Neural cell (in vitro differentiated cells): ENCODE results near the gene NCAM1. TPM values are rescaled to one million over a fixed set of nuclear protein-coding genes. Genes with fewer than 3 reads are reported as not detected.

ENCODE experiments used
- H2AFZ ChIP-seq: fragments of 200-600, 300-800 bp; sonication (generic), shearing (Covaris generic); 2 replicates; pipeline ENCODE4 v1.6.0; 2014; ENCODE audit warnings: low read depth, mild to moderate bottlenecking, antibody characterized with exemption, low read length, moderate library complexity
- H3F3A ChIP-seq: fragments of 200-600 bp; shearing (Covaris generic); 2 replicates; pipeline ENCODE4 v1.6.1; 2016; ENCODE audit warnings: mild to moderate bottlenecking, moderate library complexity, mixed read lengths, antibody characterized with exemption, low read length; ENCODE audit not compliant: insufficient read depth, poor library complexity, severe bottlenecking
- H3K27ac ChIP-seq: fragments of 200-600, 300-800 bp; sonication (generic), shearing (Covaris generic); 2 replicates; pipeline ENCODE4 v1.5.1; 2014; ENCODE audit warnings: mild to moderate bottlenecking, low read length, moderate library complexity
- H3K27me3 ChIP-seq: fragments of 300-800, 200-600 bp; sonication (generic), shearing (Covaris generic); 2 replicates; pipeline ENCODE4 v1.6.0; 2014; ENCODE audit warnings: mild to moderate bottlenecking, low read depth, low read length, moderate library complexity; ENCODE audit not compliant: insufficient read depth
- H3K36me3 ChIP-seq: fragments of 300-800, 200-600 bp; sonication (generic), shearing (Covaris generic); 2 replicates; pipeline ENCODE4 v1.5.1; 2014; ENCODE audit warnings: mild to moderate bottlenecking, antibody characterized with exemption, low read length, moderate library complexity; ENCODE audit not compliant: insufficient read depth
- H3K4me2 ChIP-seq: fragments of 300-800, 200-600 bp; sonication (generic), shearing (Covaris generic); 2 replicates; pipeline ENCODE4 v1.6.0; 2014; ENCODE audit warnings: mild to moderate bottlenecking, low read length
- H3K4me3 ChIP-seq: fragments of 300-800, 200-600 bp; sonication (generic), shearing (Covaris generic); 2 replicates; pipeline ENCODE4 v1.5.1; 2014; ENCODE audit warnings: mild to moderate bottlenecking, low read length, moderate library complexity
- H3K79me2 ChIP-seq: fragments of 200-600 bp; shearing (Covaris generic); replicated peaks from 2 replicates; pipeline ENCODE4 v1.6.0; 2014; ENCODE audit warnings: mild to moderate bottlenecking, low read length, moderate library complexity; ENCODE audit not compliant: insufficient read depth
- H3K9ac ChIP-seq: fragments of 300-800, 200-600 bp; sonication (generic), shearing (Covaris generic); 2 replicates; pipeline ENCODE4 v1.6.1; 2016; ENCODE audit warnings: mild to moderate bottlenecking, low read length, mixed read lengths
- H3K9me2 ChIP-seq: fragments of 200-600 bp; shearing (Covaris generic); 2 replicates; pipeline ENCODE4 v1.6.1; 2016; ENCODE audit warnings: mild to moderate bottlenecking, low read length, mixed read lengths; ENCODE audit not compliant: insufficient read depth
- H3K9me3 ChIP-seq: fragments of 200-600, 300-800 bp; sonication (generic), shearing (Covaris generic); 2 replicates; pipeline ENCODE4 v1.6.1; 2016; ENCODE audit warnings: mild to moderate bottlenecking, mixed run types, low read length, moderate library complexity, mixed read lengths
- H4K20me1 ChIP-seq: fragments of 200-600 bp; shearing (Covaris generic); 2 replicates; pipeline ENCODE4 v1.6.1; 2016; ENCODE audit warnings: mild to moderate bottlenecking, mixed run types; ENCODE audit not compliant: insufficient read depth
- CTCF ChIP-seq: fragments of 450-650 bp; IDR thresholded peaks from 2 replicates; pipeline ENCODE4 v1.5.1; 2014; ENCODE audit warnings: antibody characterized with exemption, mild to moderate bottlenecking, moderate library complexity; ENCODE audit not compliant: poor library complexity, severe bottlenecking
- EP300 ChIP-seq: fragments of 450-650 bp; conservative IDR thresholded peaks from 2 replicates; pipeline ENCODE4 v1.6.1; 2014; ENCODE audit warnings: antibody characterized with exemption, mild to moderate bottlenecking, moderate library complexity; ENCODE audit not compliant: poor library complexity, severe bottlenecking
- MXI1 ChIP-seq: fragments of 450-650 bp; conservative IDR thresholded peaks from 2 replicates; pipeline ENCODE4 v1.6.1; 2014; ENCODE audit warnings: antibody characterized with exemption, mild to moderate bottlenecking; ENCODE audit not compliant: poor library complexity, severe bottlenecking
- POLR2AphosphoS5 ChIP-seq: IDR thresholded peaks from 2 replicates; pipeline ENCODE4 v1.6.1; 2012
- RAD21 ChIP-seq: fragments of 450-650 bp; conservative IDR thresholded peaks from 2 replicates; pipeline ENCODE4 v1.6.1; 2014; ENCODE audit warnings: antibody characterized with exemption, mild to moderate bottlenecking, moderate library complexity
- REST ChIP-seq: IDR thresholded peaks from 2 replicates; pipeline ENCODE4 v1.6.1; 2012; ENCODE audit warnings: borderline replicate concordance
- TAF1 ChIP-seq: IDR thresholded peaks from 2 replicates; pipeline ENCODE4 v1.6.1; 2012; ENCODE audit warnings: low read depth
- polyA plus RNA-seq: library from polyadenylated mRNA; depleted of rRNA; stranded (reverse); fragments of >200 nt; gene quantifications from 2 replicates; pipeline ENCODE4 v1.2.3, GENCODE V29; 2014

NCAM1 gene
- polyA plus RNA-seq, 1 donor from 2014 or later: 120 TPM

- no peak overlapping the region for H3K4me2 ChIP-seq
- H3K9me2 ChIP-seq: no peaks in the 10 kb centered on the region
- H3K9ac ChIP-seq: no peak overlapping the region
- no peak overlapping the region for H2AFZ ChIP-seq
- no peaks in the 10 kb centered on the region for H3K9me3 ChIP-seq
- H3K27ac ChIP-seq: no peak overlapping the region
- H3F3A ChIP-seq: no peaks in the 10 kb centered on the region
- peaks cover 37% of the 10 kb centered on the region for H4K20me1 ChIP-seq
- H3K36me3 ChIP-seq: no peaks in the 10 kb centered on the region
- H3K27me3 ChIP-seq: no peaks in the 10 kb centered on the region
- H3K79me2 ChIP-seq: peaks cover 75% of the 10 kb centered on the region
- no peak overlapping the region for H3K4me3 ChIP-seq
- no peak for TF ChIP-seq EP300
- no peak for TF ChIP-seq MXI1
Observed at GRCh38 chr11:113001709-113002108, 40.5 kb downstream of the NCAM1 start.

DNA sequence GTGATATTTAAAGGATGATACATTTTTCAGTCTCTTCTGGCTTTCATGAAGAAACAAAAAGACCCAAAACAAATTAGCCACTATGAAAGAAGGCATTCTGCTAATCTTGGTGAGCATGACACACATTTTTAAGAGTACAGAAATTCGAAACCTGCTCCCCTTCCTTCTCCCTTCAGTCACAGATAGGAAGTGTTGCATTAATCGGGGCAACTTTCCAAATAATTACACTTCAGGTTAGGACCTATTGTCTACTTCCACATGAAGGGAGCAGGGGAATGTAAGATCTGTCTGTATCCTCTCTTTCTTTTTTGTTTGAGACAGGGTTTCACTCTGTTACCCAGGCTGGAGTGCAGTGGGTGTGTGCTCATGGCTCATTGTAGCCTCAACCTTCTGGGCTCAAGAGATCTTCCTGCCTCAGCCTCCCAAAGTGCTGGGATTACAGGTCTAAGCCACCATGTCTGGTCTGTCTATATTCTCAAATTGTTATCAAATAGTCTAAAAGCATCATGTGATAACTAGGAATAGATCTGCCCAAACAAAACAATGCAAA, 45.8 kb downstream of the NCAM1 start:
- Histone ChIP-seq H3K9me3 (no peaks in the 10 kb centered on the region), H3K4me2 (no peak overlapping the region), H2AFZ (no peak overlapping the region), H3F3A (no peaks in the 10 kb centered on the region), H4K20me1 (peaks cover 36% of the 10 kb centered on the region), H3K9me2 (no peaks in the 10 kb centered on the region), H3K27ac (no peak overlapping the region), H3K36me3 (no peaks in the 10 kb centered on the region), H3K9ac (no peak overlapping the region), H3K79me2 (peaks cover 53% of the 10 kb centered on the region), H3K27me3 (no peaks in the 10 kb centered on the region), H3K4me3 (no peak overlapping the region)
- no peak for TF ChIP-seq CTCF
- TF ChIP-seq RAD21: no peak

DNA sequence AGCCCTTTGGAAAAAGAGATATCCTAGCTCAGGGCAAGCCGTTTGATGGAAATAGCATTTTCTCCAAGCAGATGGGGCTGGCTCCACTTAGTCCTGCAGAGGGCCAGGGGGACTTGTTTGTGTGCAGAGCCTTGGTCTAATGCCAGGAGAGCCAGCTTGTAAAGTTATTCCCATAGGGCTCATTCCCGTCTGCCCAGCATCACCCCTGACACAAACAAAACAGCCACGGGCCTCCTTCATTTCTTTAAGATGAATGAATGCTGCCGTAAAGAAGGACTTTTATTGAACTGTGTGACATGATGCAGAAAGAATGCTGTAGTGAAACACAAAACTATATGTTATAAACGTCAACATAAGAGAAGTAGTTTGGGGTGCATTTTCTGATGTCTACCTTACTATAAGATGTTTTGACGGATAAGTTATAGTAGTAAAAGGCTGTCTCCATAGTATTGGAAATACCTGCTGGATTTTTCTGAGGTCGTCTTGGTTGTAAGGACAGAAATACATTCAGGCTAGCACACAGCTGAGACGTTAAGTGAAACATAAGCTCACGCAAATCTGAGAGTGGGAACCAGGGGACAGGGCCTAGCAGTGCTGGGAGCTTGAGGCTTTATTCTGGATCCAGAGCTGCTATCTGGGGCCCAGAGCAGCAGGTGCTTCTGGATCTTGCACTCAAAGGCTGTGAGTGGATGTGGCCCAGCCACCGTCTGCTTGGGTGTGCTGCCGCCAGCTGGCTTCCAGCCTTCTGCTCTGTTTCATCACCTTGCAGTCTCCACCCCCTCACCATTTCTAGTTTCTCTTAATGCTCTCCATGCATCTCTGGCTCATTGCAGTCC, 53.3 kb downstream of the NCAM1 start:
- Histone ChIP-seq H4K20me1 (peaks cover 36% of the 10 kb centered on the region), H3K9me3 (no peaks in the 10 kb centered on the region), H3K9me2 (no peaks in the 10 kb centered on the region), H2AFZ (no peak overlapping the region), H3K9ac (no peak overlapping the region), H3K27ac (no peak overlapping the region), H3K36me3 (no peaks in the 10 kb centered on the region), H3K4me3 (no peak overlapping the region), H3F3A (no peaks in the 10 kb centered on the region), H3K4me2 (no peak overlapping the region), H3K79me2 (peaks cover 71% of the 10 kb centered on the region), H3K27me3 (no peaks in the 10 kb centered on the region)
- TF ChIP-seq REST (no peak), TAF1 (no peak), POLR2AphosphoS5 (no peak)
